Hepatocyte (in vitro differentiated cells): Measurements from ENCODE around the gene PTCH2. TPM values are rescaled to one million over a fixed set of nuclear protein-coding genes. Genes with fewer than 3 reads are reported as not detected.

Experiments used
- DNase-seq: peaks from one replicate; pipeline ENCODE4 v3.0.0-alpha.2; 2016; ENCODE audit warnings: low spot score
- H2AFZ ChIP-seq: fragments of 200-600 bp; sonication (generic); 2 replicates; pipeline ENCODE4 v1.6.0; 2016; ENCODE audit warnings: antibody characterized with exemption, mild to moderate bottlenecking
- H3K27ac ChIP-seq: fragments of 200-600 bp; sonication (generic); 2 replicates; pipeline ENCODE4 v1.5.1; 2016; ENCODE audit warnings: mild to moderate bottlenecking
- H3K27me3 ChIP-seq: fragments of 200-600 bp; sonication (generic); 2 replicates; pipeline ENCODE4 v1.6.1; 2016
- H3K36me3 ChIP-seq: fragments of 200-600 bp; sonication (generic); replicated peaks from 2 replicates; pipeline ENCODE4 v1.5.1; 2016; ENCODE audit warnings: low read depth; ENCODE audit not compliant: insufficient read depth
- H3K4me1 ChIP-seq: fragments of 200-600 bp; sonication (generic); 2 replicates; pipeline ENCODE4 v1.5.1; 2016; ENCODE audit warnings: mild to moderate bottlenecking, moderate library complexity; ENCODE audit not compliant: insufficient read depth
- H3K4me2 ChIP-seq: fragments of 200-600 bp; sonication (generic); 2 replicates; pipeline ENCODE4 v1.6.0; 2016
- H3K4me3 ChIP-seq: fragments of 200-600 bp; sonication (generic); 2 replicates; pipeline ENCODE4 v1.5.1; 2016; ENCODE audit warnings: mild to moderate bottlenecking
- H3K79me2 ChIP-seq: fragments of 200-600 bp; sonication (generic); 2 replicates; pipeline ENCODE4 v1.6.0; 2017; ENCODE audit warnings: mild to moderate bottlenecking
- H3K9me2 ChIP-seq: fragments of 200-600 bp; sonication (generic); replicated peaks from 2 replicates; pipeline ENCODE4 v1.6.0; 2017; ENCODE audit warnings: mild to moderate bottlenecking; ENCODE audit not compliant: insufficient read depth
- H3K9me3 ChIP-seq: fragments of 200-600 bp; sonication (generic); 2 replicates; pipeline ENCODE4 v1.5.1; 2016; ENCODE audit warnings: low read depth, mild to moderate bottlenecking
- H4K20me1 ChIP-seq: fragments of 200-600 bp; sonication (generic); 2 replicates; pipeline ENCODE4 v1.6.0; 2016; ENCODE audit warnings: mild to moderate bottlenecking; ENCODE audit not compliant: insufficient read depth, poor library complexity, severe bottlenecking
- CTCF ChIP-seq: fragments of 200-600 bp; sonication (generic); IDR thresholded peaks from 2 replicates; pipeline ENCODE4 v1.5.1; 2016; ENCODE audit warnings: antibody characterized with exemption, mild to moderate bottlenecking; ENCODE audit not compliant: poor library complexity
- EZH2 ChIP-seq: fragments of 200-600 bp; sonication (generic); IDR thresholded peaks from 2 replicates; pipeline ENCODE4 v1.6.1; 2016; ENCODE audit warnings: antibody characterized with exemption, mild to moderate bottlenecking, borderline replicate concordance
- EZH2phosphoT487 ChIP-seq: fragments of 200-600 bp; sonication (generic); IDR thresholded peaks from one replicate; pipeline ENCODE4 v1.6.1; 2018; ENCODE audit warnings: antibody characterized with exemption, mild to moderate bottlenecking, low read depth, moderate library complexity; ENCODE audit not compliant: unreplicated experiment, severe bottlenecking
- WGBS: methylation state at CpG from one replicate; pipeline ENCODE4 v1.1.6; 2016; ENCODE audit warnings: low lambda C conversion rate; ENCODE audit errors: missing lambda C conversion rate; 5-methylcytosine and 5-hydroxymethylcytosine counted together
- polyA plus RNA-seq: library from polyadenylated mRNA; unstranded; fragments of >200 nt; fragmentation: Nextera tagmentation; extraction: Ambion mirVana; gene quantifications from 2 replicates; pipeline ENCODE4 v1.2.1, GENCODE V29; 2016
- total RNA-seq: library from RNA; depleted of rRNA; stranded (reverse); fragments of >200 nt; gene quantifications from 2 replicates; pipeline ENCODE4 v1.2.3, GENCODE V29; 2014

The PTCH2 gene
- total and polyA plus RNA-seq, 2 experiments from 2014 or later, result 0.43 to 1.3 TPM

- Histone ChIP-seq H3K27ac (peak overlapping the region; percentile 100), H3K36me3 (no peaks in the 10 kb centered on the region), H3K4me2 (peak overlapping the region; percentile 75), H3K79me2 (peaks cover 17% of the 10 kb centered on the region), H3K4me3 (no peak overlapping the region), H2AFZ (no peak overlapping the region), H3K4me1 (peaks cover 48% of the 10 kb centered on the region), H3K27me3 (no peaks in the 10 kb centered on the region), H4K20me1 (no peaks in the 10 kb centered on the region), H3K9me2 (no peaks in the 10 kb centered on the region), H3K9me3 (no peaks in the 10 kb centered on the region)
- peak; percentile 95 for DNase-seq
- 22% methylated on average over 15 of the region's 16 CpGs for WGBS
- TF ChIP-seq EZH2 (no peak), EZH2phosphoT487 (no peak), CTCF (no peak)
Observed at GRCh38 chr1:44807364-44808062, 35.5 kb downstream of the PTCH2 start.

- Histone ChIP-seq H3K27me3 (no peaks in the 10 kb centered on the region), H2AFZ (no peak within 1 kb of the TSS), H3K36me3 (no peaks in the 10 kb centered on the region), H4K20me1 (no peaks in the 10 kb centered on the region), H3K4me2 (peak within 1 kb of the TSS; percentile 75), H3K27ac (peak within 1 kb of the TSS; percentile 100), H3K9me3 (no peaks in the 10 kb centered on the region), H3K79me2 (peaks cover 19% of the 10 kb centered on the region), H3K4me3 (no peak within 1 kb of the TSS), H3K9me2 (no peaks in the 10 kb centered on the region), H3K4me1 (peaks cover 48% of the 10 kb centered on the region)
- no peak for DNase-seq
- TF ChIP-seq EZH2phosphoT487 (no peak), CTCF (no peak), EZH2 (no peak)
- 67% methylated on average over 7 of the region's 7 CpGs for WGBS
Observed at GRCh38 chr1:44806704-44807363, 36.2 kb downstream of the PTCH2 start, which contains the start of gene DYNLT4. Gene DYNLT4, minus strand, starts transcription at chr1:44807351. Its CDS starts 683 bp downstream, at chr1:44806668.

- H3K4me2 ChIP-seq, result no peak overlapping the region
- no peak overlapping the region for H2AFZ ChIP-seq
- H4K20me1 ChIP-seq, result no peaks in the 10 kb centered on the region
- H3K36me3 ChIP-seq, result no peaks in the 10 kb centered on the region
- H3K4me1 ChIP-seq, result peaks cover 43% of the 10 kb centered on the region
- DNase-seq, result peak; percentile 9
- H3K4me3 ChIP-seq, result no peak overlapping the region
- H3K27me3 ChIP-seq, result no peaks in the 10 kb centered on the region
- no peaks in the 10 kb centered on the region for H3K9me2 ChIP-seq
- TF ChIP-seq EZH2phosphoT487 (no peak), CTCF (no peak), EZH2 (no peak)
- peaks cover 22% of the 10 kb centered on the region for H3K79me2 ChIP-seq
- H3K27ac ChIP-seq, result peak overlapping the region; percentile 100
- no peaks in the 10 kb centered on the region for H3K9me3 ChIP-seq
- 98% methylated on average over 52 of the region's 70 CpGs for WGBS
Observed at GRCh38 chr1:44806025-44806703, 36.9 kb downstream of the PTCH2 start.
